Omental fat pad (tissue), 4 donors: Measurements from ENCODE around the gene SYNE2. TPM values are rescaled to one million over a fixed set of nuclear protein-coding genes. Genes with fewer than 3 reads are reported as not detected.

ENCODE experiments used
- ATAC-seq: fragments of 150-250 bp; one replicate; pipeline ENCODE4 v1.9.1; 2016; ENCODE audit warnings: mild to moderate bottlenecking, moderate library complexity; ENCODE audit not compliant: low FRiP score
- DNase-seq: peaks from one replicate; pipeline ENCODE4 v3.0.0-alpha.2; 2019; ENCODE audit warnings: low spot score
- total RNA-seq, 4 donors: library from RNA; depleted of rRNA; stranded (reverse); fragments of >200 nt; gene quantifications; one replicate each; pipeline ENCODE4 v1.1.0, GENCODE V29; 2016
- TF ChIP-seq, protein P1 (sequence below), 3 donors: fragments of 450-650 bp; IDR thresholded peaks; one replicate each; pipeline ENCODE4 v1.5.1; 2016 to 2017; ENCODE audit warnings: antibody characterized with exemption in 3 of 3, mild to moderate bottlenecking in 3 of 3, moderate library complexity in 2 of 3

Gene SYNE2
- total RNA-seq, 4 donors from 2014 or later, result 162 to 274 (median 207) TPM

GRCh38 chr14:63899953-63900352 is 47.1 kb downstream of the SYNE2 start:
- DNase-seq, result no peak
- ATAC-seq, result no peak
- TF ChIP-seq, protein P1, sequence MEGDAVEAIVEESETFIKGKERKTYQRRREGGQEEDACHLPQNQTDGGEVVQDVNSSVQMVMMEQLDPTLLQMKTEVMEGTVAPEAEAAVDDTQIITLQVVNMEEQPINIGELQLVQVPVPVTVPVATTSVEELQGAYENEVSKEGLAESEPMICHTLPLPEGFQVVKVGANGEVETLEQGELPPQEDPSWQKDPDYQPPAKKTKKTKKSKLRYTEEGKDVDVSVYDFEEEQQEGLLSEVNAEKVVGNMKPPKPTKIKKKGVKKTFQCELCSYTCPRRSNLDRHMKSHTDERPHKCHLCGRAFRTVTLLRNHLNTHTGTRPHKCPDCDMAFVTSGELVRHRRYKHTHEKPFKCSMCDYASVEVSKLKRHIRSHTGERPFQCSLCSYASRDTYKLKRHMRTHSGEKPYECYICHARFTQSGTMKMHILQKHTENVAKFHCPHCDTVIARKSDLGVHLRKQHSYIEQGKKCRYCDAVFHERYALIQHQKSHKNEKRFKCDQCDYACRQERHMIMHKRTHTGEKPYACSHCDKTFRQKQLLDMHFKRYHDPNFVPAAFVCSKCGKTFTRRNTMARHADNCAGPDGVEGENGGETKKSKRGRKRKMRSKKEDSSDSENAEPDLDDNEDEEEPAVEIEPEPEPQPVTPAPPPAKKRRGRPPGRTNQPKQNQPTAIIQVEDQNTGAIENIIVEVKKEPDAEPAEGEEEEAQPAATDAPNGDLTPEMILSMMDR (IDR thresholded peaks at IDR 0.05), result no peak

- DNase-seq (no peak), ATAC-seq (no peak)
- TF ChIP-seq, protein P1 (IDR thresholded peaks at IDR 0.05), result no peak
Observed at GRCh38 chr14:63901434-63902085, 48.8 kb downstream of the SYNE2 start.

DNA sequence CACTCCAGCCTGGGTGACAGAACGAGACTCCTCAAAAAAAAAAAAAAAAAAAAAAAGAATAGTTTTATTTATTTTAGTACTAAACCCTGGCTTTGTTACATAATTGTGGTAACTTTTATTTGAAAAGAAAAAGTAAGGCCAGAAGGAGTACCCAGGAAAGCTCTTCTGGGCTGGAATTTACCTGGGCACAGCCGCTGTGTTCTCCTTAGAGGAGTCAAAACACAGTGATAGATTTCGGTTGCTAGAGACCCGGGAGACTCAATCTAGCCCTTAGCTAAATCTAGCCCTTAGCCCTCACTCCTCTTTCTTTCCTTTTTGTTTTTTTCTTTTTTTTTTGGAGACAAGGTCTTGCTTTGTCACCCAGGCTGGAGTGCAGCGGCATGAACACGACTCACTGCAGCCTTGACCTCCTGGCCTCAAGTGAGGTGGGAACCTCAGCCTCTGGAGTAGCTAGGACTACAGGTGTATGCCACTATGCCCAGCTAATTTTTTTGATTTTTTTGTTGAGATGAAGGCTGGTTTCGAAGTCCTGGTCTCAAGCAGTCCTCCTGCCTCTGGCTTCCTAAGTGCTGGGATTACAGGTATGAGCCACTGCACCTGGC is 49.7 kb downstream of the SYNE2 start:
- ATAC-seq (no peak), DNase-seq (no peak)
- TF ChIP-seq, protein P1 (IDR thresholded peaks at IDR 0.05), result no peak

DNA sequence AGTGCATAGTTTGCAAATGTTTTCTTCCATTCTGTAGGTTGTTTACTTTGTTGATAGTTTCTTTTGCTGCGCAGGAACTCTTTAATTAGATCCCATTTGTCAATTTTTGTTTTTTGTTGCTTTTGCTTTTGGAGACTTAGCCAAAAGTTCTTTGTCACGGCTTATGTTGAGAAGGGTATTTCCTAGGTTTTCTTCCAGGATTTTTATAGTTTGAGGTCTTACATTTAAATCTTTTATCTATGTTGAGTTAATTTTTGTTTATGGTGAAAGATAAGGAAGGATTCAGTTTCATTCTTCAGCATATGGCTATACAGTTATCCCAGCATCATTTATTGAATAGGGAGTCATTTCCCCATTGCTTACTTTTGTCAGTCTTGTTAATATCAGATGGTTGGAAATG is 51.9 kb downstream of the SYNE2 start:
- DNase-seq (no peak), ATAC-seq (no peak)
- TF ChIP-seq, protein P1 (IDR thresholded peaks at IDR 0.05), result no peak

GRCh38 chr14:63905370-63905769 is 52.6 kb downstream of the SYNE2 start:
- no peak for ATAC-seq
- no peak for DNase-seq
- TF ChIP-seq, protein P1 (IDR thresholded peaks at IDR 0.05), result no peak

GRCh38 chr14:63908667-63909264 is 56.0 kb downstream of the SYNE2 start:
- peak; percentile 66 for ATAC-seq
- no peak for DNase-seq

More at GRCh38 chr14:63908667-63909264, 56.0 kb downstream of the SYNE2 start:
- TF ChIP-seq, protein P1 (IDR thresholded peaks at IDR 0.05), result no peak
